Transverse colon (tissue), 4 donors: ENCODE data around the gene SLC10A6. TPM values are rescaled to one million over a fixed set of nuclear protein-coding genes. Genes with fewer than 3 reads are reported as not detected.
A peak's percentile ranks its signal among the peaks of the same experiment; 100 is the strongest.

Experiments
- DNase-seq: peaks from one replicate; pipeline ENCODE4 v3.0.0-alpha.2; 2019
- H3K27ac ChIP-seq, 4 donors: fragments of 200-600 bp; sonication (generic); 2 replicates each; pipeline ENCODE4 v1.5.1; 2016 to 2018; ENCODE audit warnings: inconsistent platforms in 4 of 4
- H3K27me3 ChIP-seq: fragments of 200-600 bp; sonication (generic); 2 replicates; pipeline ENCODE4 v1.5.1; 2017; ENCODE audit warnings: inconsistent platforms
- H3K36me3 ChIP-seq, 4 donors: fragments of 200-600 bp; sonication (generic); 2 replicates each; pipeline ENCODE4 v1.5.1; 2017 to 2019; ENCODE audit warnings: inconsistent platforms in 4 of 4
- H3K4me1 ChIP-seq, 4 donors: fragments of 200-600 bp; sonication (generic); 2 replicates each; pipeline ENCODE4 v1.5.1; 2017 to 2020; ENCODE audit warnings: inconsistent platforms in 4 of 4
- H3K4me3 ChIP-seq, 4 donors: fragments of 200-600 bp; sonication (generic); 1 replicate in 1 of 4; 2 replicates in 3 of 4; pipeline versions ENCODE4 v1.5.1 to v1.6.1; 2017 to 2019; ENCODE audit warnings: inconsistent platforms in 4 of 4
- H3K9me3 ChIP-seq, 2 donors: fragments of 200-600 bp; sonication (generic); 2 replicates each; pipeline ENCODE4 v1.5.1; 2017 to 2019; ENCODE audit warnings: inconsistent platforms in 2 of 2
- CTCF ChIP-seq, 5 experiments: fragments of 200-600 bp in 3 of 5; fragments of 450-650 bp in 2 of 5; sonication (generic) in 3 of 5; IDR thresholded peaks; 1 replicate in 2 of 5; 2 replicates in 3 of 5; pipeline ENCODE4 v1.5.1; 2016 to 2017; ENCODE audit warnings: antibody characterized with exemption in 5 of 5, inconsistent platforms in 3 of 5, mild to moderate bottlenecking in 2 of 5, moderate library complexity in 1 of 5
- EP300 ChIP-seq: sonication (generic); formaldehyde crosslinking; IDR thresholded peaks from one replicate; pipeline ENCODE4 v1.6.1; 2017; ENCODE audit warnings: antibody characterized with exemption, low read depth
- POLR2A ChIP-seq: fragments of 450-650 bp; IDR thresholded peaks from one replicate; pipeline ENCODE4 v1.6.1; 2016; ENCODE audit warnings: antibody characterized with exemption, mild to moderate bottlenecking, moderate library complexity
- POLR2AphosphoS5 ChIP-seq, 3 donors: sonication (generic); formaldehyde crosslinking; IDR thresholded peaks; one replicate each; pipeline ENCODE4 v1.6.1; 2016; ENCODE audit warnings: antibody characterized with exemption in 3 of 3
- WGBS, 2 donors: methylation state at CpG; one replicate each; pipeline ENCODE4 v1.1.5; 2018; ENCODE audit warnings: low coverage in 1 of 2; 5-methylcytosine and 5-hydroxymethylcytosine counted together
- in situ Hi-C, 4 donors: fragments of 200-750 bp; cut with MboI; loops; one replicate each; pipeline versions ENCODE4 v1.15.0 to v1.15.1; 2017; ENCODE audit warnings: low sequenced_read_pairs in 3 of 4, low pct_ligation_motif_present in 1 of 4, low pct_unique_long_range_greater_than_20kb in 1 of 4
- intact Hi-C: fragments of 100-400 bp; cut with DNase I; formaldehyde crosslinking; loops from one replicate; pipeline ENCODE4 v1.15.1; 2023; ENCODE audit warnings: low total_unique reads
- total RNA-seq, 4 donors: library from RNA; depleted of rRNA; stranded (reverse); fragments of >200 nt; gene quantifications; one replicate each; pipeline ENCODE4 v1.1.0, GENCODE V29; 2016

The SLC10A6 gene
- total RNA-seq, 4 donors from 2014 or later: 0.32 TPM; not detected in 3

GRCh38 chr4:86831262-86832130 lies 17.7 kb downstream of the SLC10A6 start:
- Histone ChIP-seq H3K27ac (no peak overlapping the region), H3K9me3 (no peaks in the 10 kb centered on the region), H3K4me1 (no peaks in the 10 kb centered on the region), H3K27me3 (no peaks in the 10 kb centered on the region), H3K4me3 (no peak overlapping the region), H3K36me3 (no peaks in the 10 kb centered on the region)
- DNase-seq: peak; percentile 9
- no peak for TF ChIP-seq POLR2AphosphoS5 (IDR thresholded peaks at IDR 0.05)
- TF ChIP-seq POLR2A: no peak
- no peak for TF ChIP-seq EP300
- no peak for TF ChIP-seq CTCF (IDR thresholded peaks at IDR 0.05)
- intact Hi-C loops: no loop called here
- 82 to 100% methylated on average over 1 to 5 of the region's 5 CpGs for WGBS, 2 donors
- in situ Hi-C loops: no loop called here

DNA sequence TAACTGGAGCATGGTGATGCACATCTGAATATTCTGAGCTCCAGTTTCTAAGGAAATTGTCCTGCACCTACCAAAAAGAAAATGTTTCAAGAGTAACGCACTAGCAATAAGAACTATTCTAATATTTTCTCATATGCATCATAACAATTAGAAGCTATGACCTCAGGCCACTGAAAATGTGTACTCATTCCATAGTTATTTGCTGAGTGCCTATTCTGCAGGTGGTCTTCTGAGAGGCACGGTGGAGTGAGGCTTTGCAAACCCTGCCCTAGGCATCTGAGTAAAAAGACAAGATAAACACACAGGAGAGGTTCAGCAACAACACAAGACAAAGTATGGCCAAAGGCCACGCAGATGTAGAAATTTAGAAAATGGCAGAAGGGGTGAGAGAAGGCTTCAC lies 23.7 kb downstream of the SLC10A6 start:
- Histone ChIP-seq H3K4me1 (no peaks in the 10 kb centered on the region), H3K9me3 (no peaks in the 10 kb centered on the region), H3K27me3 (no peaks in the 10 kb centered on the region), H3K27ac (no peak overlapping the region), H3K4me3 (no peak overlapping the region), H3K36me3 (no peaks in the 10 kb centered on the region)
- intact Hi-C loops (no loop called here), in situ Hi-C loops (no loop called here)
- TF ChIP-seq POLR2AphosphoS5 (IDR thresholded peaks at IDR 0.05) (no peak), CTCF (IDR thresholded peaks at IDR 0.05) (no peak), EP300 (no peak), POLR2A (no peak)
- no peak for DNase-seq
- WGBS, 2 donors: 79 to 89% methylated on average over 2 to 3 of the region's 3 CpGs

GRCh38 chr4:86822136-86822535 lies 27.0 kb downstream of the SLC10A6 start:
- WGBS, 2 donors: 98 to 100% methylated on average over 2 of the region's 2 CpGs
- in situ Hi-C loops: no loop called here
- H3K4me1 ChIP-seq: no peaks in the 10 kb centered on the region
- no peaks in the 10 kb centered on the region for H3K9me3 ChIP-seq
- TF ChIP-seq EP300 (no peak), CTCF (IDR thresholded peaks at IDR 0.05) (no peak), POLR2AphosphoS5 (IDR thresholded peaks at IDR 0.05) (no peak), POLR2A (no peak)
- no peaks in the 10 kb centered on the region for H3K27me3 ChIP-seq
- H3K36me3 ChIP-seq: no peaks in the 10 kb centered on the region
- DNase-seq: no peak
- intact Hi-C loops: no loop called here
- no peak overlapping the region for H3K27ac ChIP-seq
- no peak overlapping the region for H3K4me3 ChIP-seq

GRCh38 chr4:86821151-86821550 lies 28.0 kb downstream of the SLC10A6 start:
- Histone ChIP-seq H3K27me3 (no peaks in the 10 kb centered on the region), H3K36me3 (no peaks in the 10 kb centered on the region), H3K4me1 (no peaks in the 10 kb centered on the region), H3K4me3 (no peak overlapping the region), H3K9me3 (no peaks in the 10 kb centered on the region), H3K27ac (no peak overlapping the region)
- intact Hi-C loops: no loop called here
- 0 to 55% methylated on average over 1 of the region's 1 CpG for WGBS, 2 donors
- TF ChIP-seq EP300 (no peak), CTCF (IDR thresholded peaks at IDR 0.05) (no peak), POLR2AphosphoS5 (IDR thresholded peaks at IDR 0.05) (no peak), POLR2A (no peak)
- DNase-seq: no peak
- in situ Hi-C loops: no loop called here
